Measurements from ENCODE around the gene ZNF287.

DNA sequence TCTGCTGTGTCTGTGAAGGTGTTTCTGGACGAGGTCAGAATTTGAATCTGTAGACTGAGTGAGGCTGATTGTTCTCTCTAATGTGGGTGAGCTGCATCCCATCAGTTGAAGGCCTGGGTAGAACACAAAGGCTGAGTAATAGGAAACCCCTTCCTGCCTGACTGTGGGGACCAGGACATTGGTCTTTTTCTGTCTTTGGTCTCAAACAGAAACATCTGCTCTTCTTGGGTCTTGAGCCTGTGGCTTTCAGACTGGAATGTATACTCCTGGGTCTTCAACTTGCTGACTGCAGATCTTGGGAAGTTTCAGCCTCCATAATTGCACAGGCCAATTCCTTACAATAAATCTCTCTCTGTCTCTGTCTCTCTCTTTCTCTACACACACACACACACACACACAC, 57.4 kb downstream of the ZNF287 start:
- TF ChIP-seq RAD21 (IDR thresholded peaks at IDR 0.05 in 1 of 2, conservative IDR thresholded peaks at IDR 0.05 in 1 of 2; ENCODE audit: low read depth in 2 of 2, low read length in 2 of 2) = no peak
- no peak for TF ChIP-seq EGR1 (IDR thresholded peaks at IDR 0.05; ENCODE audit: borderline replicate concordance, low read depth, low read length)
- TF ChIP-seq, protein P1, sequence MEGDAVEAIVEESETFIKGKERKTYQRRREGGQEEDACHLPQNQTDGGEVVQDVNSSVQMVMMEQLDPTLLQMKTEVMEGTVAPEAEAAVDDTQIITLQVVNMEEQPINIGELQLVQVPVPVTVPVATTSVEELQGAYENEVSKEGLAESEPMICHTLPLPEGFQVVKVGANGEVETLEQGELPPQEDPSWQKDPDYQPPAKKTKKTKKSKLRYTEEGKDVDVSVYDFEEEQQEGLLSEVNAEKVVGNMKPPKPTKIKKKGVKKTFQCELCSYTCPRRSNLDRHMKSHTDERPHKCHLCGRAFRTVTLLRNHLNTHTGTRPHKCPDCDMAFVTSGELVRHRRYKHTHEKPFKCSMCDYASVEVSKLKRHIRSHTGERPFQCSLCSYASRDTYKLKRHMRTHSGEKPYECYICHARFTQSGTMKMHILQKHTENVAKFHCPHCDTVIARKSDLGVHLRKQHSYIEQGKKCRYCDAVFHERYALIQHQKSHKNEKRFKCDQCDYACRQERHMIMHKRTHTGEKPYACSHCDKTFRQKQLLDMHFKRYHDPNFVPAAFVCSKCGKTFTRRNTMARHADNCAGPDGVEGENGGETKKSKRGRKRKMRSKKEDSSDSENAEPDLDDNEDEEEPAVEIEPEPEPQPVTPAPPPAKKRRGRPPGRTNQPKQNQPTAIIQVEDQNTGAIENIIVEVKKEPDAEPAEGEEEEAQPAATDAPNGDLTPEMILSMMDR (IDR thresholded peaks at IDR 0.05; ENCODE audit: control extremely low read depth in 1 of 3, insufficient read depth in 1 of 3, low read depth in 1 of 3, low read length in 3 of 3) = no peak
- TF ChIP-seq EP300 (IDR thresholded peaks at IDR 0.05; ENCODE audit: borderline replicate concordance in 1 of 2, low read depth in 2 of 2, low read length in 2 of 2) = no peak
- no peak for TF ChIP-seq BRCA1 (IDR thresholded peaks at IDR 0.05; ENCODE audit: low read depth, low read length)
- TF ChIP-seq TAF1 (IDR thresholded peaks at IDR 0.05; ENCODE audit: low read depth, low read length) = no peak
- TF ChIP-seq TEAD4 (IDR thresholded peaks at IDR 0.05; ENCODE audit: low read depth, low read length) = no peak
- no peak for TF ChIP-seq CHD1 (IDR thresholded peaks at IDR 0.05; ENCODE audit: low read depth, low read length)
- TF ChIP-seq SUZ12 (IDR thresholded peaks at IDR 0.05; ENCODE audit: low read length) = no peak
- TF ChIP-seq POLR2AphosphoS5 (IDR thresholded peaks at IDR 0.05; ENCODE audit: low read depth, low read length) = no peak
